NCI-H2081 (cell line): ENCODE data around the gene IFT43.

Experiments used
- DNase-seq, 2 experiments: peaks; one replicate each; lab custom pipeline; 2025; lab: John Stamatoyannopoulos, UW

The IFT43 gene

DNA sequence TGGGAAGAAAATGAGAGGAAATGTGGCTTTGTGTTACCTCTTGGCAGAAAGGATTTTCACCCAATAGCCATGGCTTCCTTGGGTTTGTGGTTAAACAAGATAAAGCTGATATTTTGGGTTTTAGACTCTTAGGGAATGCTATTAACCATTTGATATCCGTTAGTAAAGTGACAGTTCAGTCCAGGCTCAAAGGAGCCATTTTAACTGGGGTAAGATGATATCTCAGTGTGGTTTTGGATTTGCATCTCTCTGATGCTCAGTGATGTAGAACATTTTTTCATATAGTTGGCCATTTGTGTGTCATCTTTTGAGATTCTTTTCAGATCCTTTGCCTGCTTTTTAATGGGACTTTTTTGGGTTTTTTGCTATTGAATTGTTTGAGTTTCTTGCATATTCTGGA lies 30.1 kb downstream of the IFT43 start:
- DNase-seq, result no peak

GRCh38 chr14:76019676-76020075 lies 34.1 kb downstream of the IFT43 start:
- no peak for DNase-seq

GRCh38 chr14:76022991-76023390 lies 37.4 kb downstream of the IFT43 start:
- no peak for DNase-seq

- DNase-seq, result no peak
Measured at GRCh38 chr14:76023757-76024156, 38.2 kb downstream of the IFT43 start.

DNA sequence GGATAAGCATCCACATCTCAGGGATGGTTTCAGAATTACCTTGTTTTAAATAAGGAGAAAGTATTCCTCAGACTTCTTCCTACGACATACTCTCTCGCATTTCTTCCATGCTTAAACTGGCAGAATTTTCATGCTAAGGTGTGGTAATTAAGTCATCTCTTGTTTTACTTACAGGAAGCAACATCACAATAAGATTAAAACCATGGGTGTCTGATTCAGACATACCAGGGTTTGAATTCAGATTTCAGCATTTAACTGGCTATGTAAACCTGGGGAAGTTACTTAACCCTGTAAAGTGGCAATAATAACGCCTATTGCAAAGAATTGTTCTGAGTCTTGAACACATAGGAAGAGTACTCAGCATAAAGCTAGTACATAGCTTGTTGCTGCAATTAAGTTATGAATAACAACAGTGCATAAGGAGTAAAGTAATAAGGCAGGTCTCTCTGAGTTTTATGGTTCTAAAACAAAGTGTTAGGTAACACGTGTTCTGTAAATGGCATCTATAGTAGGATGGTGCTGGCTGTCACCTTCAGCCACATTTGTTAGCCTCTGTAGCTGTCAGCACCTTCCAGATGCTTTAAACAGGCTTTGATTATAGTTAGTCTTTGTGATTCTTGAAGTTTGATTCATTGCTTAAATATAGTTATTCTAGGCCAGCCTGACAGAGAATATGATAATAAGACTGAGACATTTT lies 38.8 kb downstream of the IFT43 start:
- DNase-seq, result no peak

DNA sequence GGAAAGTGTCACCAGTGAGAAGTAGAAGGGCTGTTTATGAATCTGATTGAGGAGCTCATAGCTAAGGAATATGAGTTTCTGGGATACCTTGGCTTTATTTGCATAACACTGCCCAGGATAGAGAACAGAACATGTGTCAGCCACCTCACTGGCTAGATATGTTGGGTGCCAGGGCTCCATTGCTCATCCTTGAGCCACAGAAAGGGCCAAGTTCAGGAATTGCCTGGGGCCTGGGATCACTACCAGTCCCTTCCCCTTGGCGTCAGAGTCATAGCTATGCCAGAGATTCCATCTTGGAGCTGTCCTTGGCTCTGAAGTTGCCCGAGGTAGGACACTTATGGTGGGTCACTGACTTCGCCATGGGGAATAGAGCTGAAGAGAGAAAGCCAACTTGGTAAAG lies 49.0 kb downstream of the IFT43 start:
- no peak for DNase-seq

DNA sequence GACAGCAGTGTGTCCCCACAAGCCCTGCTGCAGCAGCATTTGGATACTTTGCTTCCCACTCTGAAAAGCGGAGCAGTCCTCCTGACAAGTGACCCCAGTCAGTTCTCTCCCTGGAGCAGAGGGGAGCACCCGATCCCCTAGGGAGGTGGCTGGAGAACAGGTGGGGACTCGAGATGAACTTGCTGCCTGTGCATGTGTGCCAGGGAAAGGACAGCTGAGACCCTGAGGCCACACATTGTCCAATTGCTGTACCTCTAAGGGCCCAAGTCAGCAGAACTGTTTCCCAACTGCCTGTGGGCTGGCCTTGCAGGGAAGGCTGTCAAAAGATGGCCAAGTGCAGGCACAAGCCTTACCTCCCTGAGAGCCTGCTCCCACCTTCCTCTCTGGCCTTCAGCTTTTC lies 55.1 kb downstream of the IFT43 start:
- no peak for DNase-seq

DNA sequence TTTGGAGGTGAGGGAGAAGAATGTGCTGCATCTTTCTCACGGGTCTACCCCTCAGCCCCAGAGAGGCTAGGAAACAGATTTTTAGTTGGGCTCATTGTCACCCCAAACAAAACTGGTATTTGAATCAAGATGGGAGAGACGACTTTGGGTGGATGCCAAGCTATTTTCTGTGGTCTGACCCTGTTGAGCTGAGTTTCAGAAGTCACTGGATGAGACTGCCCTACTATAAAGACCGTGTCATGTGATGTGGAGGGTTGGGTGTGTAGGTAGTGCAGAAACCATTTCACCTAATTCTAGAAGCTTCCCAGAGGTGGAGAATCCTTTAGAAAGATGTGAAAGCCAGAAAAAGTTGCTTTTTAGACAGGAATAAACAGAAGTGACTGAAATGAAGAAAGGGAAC lies 60.2 kb downstream of the IFT43 start:
- no peak for DNase-seq

DNA sequence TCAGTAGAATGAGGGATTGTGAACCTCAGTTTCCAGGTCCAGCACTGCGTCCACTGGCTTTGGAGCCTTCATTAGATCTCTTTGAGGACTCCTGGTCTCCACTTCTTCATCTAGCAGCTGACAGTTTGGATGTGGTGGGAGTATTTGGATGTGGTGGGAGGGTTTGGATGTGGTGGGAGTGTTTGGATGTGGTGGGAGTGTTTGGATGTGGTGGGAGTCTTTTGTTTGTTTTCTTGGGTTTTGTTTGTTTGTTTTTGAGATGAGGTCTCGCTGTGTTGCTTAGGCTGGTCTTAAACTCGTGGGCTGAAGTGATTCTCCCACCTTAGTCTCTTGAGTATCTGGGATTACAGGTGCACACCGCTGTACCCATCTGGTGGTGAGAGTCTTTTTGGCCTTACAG lies 64.7 kb downstream of the IFT43 start:
- DNase-seq, result no peak

GRCh38 chr14:76050797-76051392 lies 65.3 kb downstream of the IFT43 start:
- DNase-seq, result peak; percentile 53 to 58

GRCh38 chr14:76051717-76052465 lies 66.3 kb downstream of the IFT43 start:
- no peak for DNase-seq

GRCh38 chr14:76053572-76054355 lies 68.2 kb downstream of the IFT43 start:
- no peak for DNase-seq

GRCh38 chr14:76055330-76055729 lies 69.8 kb downstream of the IFT43 start:
- DNase-seq, result no peak

DNA sequence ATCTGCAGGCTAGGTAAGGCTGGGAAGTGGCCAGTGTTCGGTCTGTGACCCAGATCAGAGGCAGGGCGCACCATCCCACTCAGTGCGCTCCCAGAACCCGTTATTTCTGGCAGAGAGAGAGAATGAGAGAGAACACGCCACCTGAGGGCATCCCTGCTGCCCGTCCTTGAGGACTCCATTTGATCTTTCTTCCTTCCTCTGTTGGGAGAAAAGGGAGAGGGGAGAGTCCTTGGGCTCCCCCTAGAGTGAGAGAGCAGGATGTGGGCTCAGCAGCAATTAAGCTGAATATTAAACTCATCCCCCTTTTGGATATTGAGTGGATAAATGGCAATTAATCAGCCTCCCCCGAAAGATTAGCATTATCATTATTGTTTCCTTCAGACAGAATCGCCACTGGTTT lies 70.6 kb downstream of the IFT43 start:
- DNase-seq, result no peak

DNA sequence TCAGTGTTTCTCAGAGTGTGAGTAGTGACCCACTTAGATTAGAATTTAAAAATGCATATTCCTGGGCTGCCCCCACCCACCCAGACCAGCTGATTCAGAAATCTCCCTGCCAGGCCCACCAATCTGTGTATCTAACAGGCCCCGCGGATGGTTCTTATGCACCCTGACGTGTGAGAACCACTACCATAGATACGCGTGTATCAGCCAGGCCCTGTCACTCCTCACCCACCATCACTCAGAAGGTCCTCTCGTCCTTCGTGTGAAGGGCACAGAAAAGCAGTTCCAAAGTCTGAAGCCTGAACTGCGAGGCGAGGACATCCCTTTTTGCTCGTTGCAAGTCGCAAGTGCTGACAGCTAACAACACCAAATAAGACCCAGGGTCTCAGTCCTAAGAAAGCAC lies 72.4 kb downstream of the IFT43 start:
- DNase-seq, result no peak

GRCh38 chr14:76063327-76063726 lies 77.8 kb downstream of the IFT43 start:
- DNase-seq, result no peak

DNA sequence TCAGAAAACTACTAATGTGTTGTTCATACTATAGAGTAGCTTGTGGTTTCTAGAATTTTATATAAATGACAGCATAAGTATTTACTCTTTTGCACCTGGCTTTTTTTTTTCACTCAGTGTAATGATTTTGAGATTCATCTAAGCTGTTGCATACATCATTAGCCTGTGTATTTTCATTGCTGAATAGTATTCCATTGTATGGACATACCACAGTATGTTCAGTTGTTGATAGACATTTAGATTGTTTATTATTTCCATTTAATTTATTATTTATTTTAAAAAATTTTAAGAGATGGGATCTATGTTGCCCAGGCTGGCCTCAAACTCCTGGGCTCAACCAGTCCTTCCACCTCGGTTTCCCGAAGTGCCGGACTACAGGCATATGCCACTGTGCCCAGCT lies 80.0 kb downstream of the IFT43 start:
- no peak for DNase-seq

- DNase-seq, result no peak
Measured at GRCh38 chr14:76067536-76067935, 82.0 kb downstream of the IFT43 start.

GRCh38 chr14:76073717-76074116 lies 88.2 kb downstream of the IFT43 start:
- DNase-seq, result no peak

DNA sequence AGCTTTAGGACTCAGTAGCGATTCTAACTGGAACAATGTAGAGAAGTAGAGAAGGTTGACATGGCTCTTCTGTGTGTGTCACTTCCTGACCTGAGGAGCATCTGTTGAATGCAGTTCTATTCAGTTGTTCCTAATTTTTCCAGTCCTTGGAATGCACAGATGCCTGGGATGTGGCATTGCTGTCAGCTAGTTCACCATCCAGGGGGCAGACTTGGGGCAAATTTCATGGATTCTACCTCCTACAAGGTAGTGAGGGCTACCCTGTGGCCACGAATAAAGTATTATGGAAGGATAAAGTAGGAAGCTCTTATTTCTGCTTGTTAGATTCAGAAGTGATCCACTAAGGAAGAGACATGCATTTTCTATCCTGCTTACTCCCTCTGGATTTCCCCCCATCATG lies 91.8 kb downstream of the IFT43 start:
- no peak for DNase-seq

- DNase-seq, result no peak
Measured at GRCh38 chr14:76078501-76078900, 92.9 kb downstream of the IFT43 start.

- DNase-seq, result no peak
Measured at GRCh38 chr14:76080025-76080424, 94.5 kb downstream of the IFT43 start.

DNA sequence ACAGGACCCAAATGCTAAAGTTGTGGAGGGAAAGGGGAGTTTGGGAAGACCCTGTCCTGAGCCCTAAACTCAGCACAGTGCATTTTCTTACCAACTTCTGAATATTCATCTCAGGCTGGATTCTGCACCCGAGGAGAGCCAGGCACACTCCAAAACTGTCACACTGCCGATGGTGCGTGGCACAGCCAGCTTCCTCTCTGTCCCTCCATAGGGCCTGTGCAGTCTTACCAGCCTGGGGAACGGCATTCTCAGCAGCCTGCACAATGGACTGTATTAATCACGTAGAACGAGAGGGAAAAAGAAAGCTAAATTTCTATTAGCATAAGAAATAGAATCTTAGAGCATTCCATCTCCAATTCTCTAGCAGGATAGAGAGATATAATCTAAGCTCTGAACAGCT lies 94.9 kb downstream of the IFT43 start:
- DNase-seq, result no peak
